ENCODE results near the gene AP1S3. TPM values are rescaled to one million over a fixed set of nuclear protein-coding genes. Genes with fewer than 3 reads are reported as not detected.

AP1S3 gene
- total RNA-seq, 1 experiment from 2014 or later: 17.4 TPM

- DNase-seq (ENCODE audit: low spot score): no peak
- POLR2A ChIA-PET: no interaction called here
- TF ChIP-seq FOXP1 (CRISPR knock-in tag; IDR thresholded peaks at IDR 0.05; ENCODE audit: borderline replicate concordance) (no peak), NR2C2 (CRISPR knock-in tag; IDR thresholded peaks at IDR 0.05) (no peak), SMAD4 (CRISPR knock-in tag; IDR thresholded peaks at IDR 0.05) (no peak), GRHL2 (CRISPR knock-in tag; IDR thresholded peaks at IDR 0.05; ENCODE audit: insufficient replicate concordance, severe bottlenecking) (no peak), ZNF317 (CRISPR knock-in tag; IDR thresholded peaks at IDR 0.05; ENCODE audit: borderline replicate concordance, low read depth) (no peak), RELA (CRISPR knock-in tag; IDR thresholded peaks at IDR 0.05; ENCODE audit: borderline replicate concordance) (no peak), IRF1 (CRISPR knock-in tag; IDR thresholded peaks at IDR 0.05) (no peak), FOXJ3 (CRISPR knock-in tag; IDR thresholded peaks at IDR 0.05; ENCODE audit: borderline replicate concordance) (no peak)
- TF ChIP-seq, protein P1, sequence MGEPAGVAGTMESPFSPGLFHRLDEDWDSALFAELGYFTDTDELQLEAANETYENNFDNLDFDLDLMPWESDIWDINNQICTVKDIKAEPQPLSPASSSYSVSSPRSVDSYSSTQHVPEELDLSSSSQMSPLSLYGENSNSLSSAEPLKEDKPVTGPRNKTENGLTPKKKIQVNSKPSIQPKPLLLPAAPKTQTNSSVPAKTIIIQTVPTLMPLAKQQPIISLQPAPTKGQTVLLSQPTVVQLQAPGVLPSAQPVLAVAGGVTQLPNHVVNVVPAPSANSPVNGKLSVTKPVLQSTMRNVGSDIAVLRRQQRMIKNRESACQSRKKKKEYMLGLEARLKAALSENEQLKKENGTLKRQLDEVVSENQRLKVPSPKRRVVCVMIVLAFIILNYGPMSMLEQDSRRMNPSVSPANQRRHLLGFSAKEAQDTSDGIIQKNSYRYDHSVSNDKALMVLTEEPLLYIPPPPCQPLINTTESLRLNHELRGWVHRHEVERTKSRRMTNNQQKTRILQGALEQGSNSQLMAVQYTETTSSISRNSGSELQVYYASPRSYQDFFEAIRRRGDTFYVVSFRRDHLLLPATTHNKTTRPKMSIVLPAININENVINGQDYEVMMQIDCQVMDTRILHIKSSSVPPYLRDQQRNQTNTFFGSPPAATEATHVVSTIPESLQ (CRISPR knock-in tag; IDR thresholded peaks at IDR 0.05): no peak
- Mint-ChIP-seq H3K36me3 (no peaks in the 10 kb centered on the region), H3K27ac (no peak overlapping the region), H3K4me1 (no peaks in the 10 kb centered on the region), H3K9me3 (peaks cover 9% of the 10 kb centered on the region), H3K27me3 (ENCODE audit: low read depth) (no peaks in the 10 kb centered on the region), H3K4me3 (no peak overlapping the region)
- CTCF ChIA-PET: no interaction called here
- ATAC-seq: no peak
These were observed 101.6 kb downstream of the AP1S3 start for GRCh38 chr2:223735659-223736244.

DNA sequence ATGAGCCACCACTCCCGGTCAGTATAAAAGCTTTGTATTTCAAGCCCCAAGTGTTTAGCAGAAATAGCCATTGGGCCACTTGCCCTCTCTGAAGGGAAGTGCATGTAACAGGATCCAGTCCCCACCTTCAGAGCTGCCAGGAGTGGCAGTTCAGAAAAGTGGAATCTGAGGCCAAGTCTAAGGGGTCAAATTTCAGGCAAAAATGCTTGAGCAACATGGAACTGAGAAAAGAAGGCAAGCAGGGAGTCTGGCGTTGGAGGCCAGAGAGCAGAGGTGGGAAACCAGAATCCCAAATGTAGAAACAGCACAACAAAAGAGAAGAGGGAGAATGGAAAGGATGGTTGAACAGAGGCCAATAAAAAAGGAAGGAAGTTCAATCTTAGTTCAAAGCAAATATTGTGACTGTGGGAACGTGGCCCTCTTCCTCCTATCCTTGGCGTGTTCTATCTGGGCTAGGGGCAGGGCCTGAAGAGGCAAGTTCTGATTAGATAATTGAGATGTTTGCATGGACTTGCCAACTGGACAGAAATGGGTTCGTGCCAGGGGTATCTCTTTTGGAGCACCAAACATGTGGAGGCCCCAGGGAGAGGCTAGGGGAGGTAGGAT is 102.2 kb downstream of the AP1S3 start:
- H3K27me3 Mint-ChIP-seq (ENCODE audit: low read depth): no peaks in the 10 kb centered on the region
- H3K9me3 Mint-ChIP-seq: peaks cover 9% of the 10 kb centered on the region
- ATAC-seq: no peak
- no peak for TF ChIP-seq RELA (CRISPR knock-in tag; IDR thresholded peaks at IDR 0.05; ENCODE audit: borderline replicate concordance)
- TF ChIP-seq TCF7 (CRISPR knock-in tag; IDR thresholded peaks at IDR 0.05; ENCODE audit: low read depth): no peak
- no peak for TF ChIP-seq FOXJ3 (CRISPR knock-in tag; IDR thresholded peaks at IDR 0.05; ENCODE audit: borderline replicate concordance)
- TF ChIP-seq CBFB (CRISPR knock-in tag; IDR thresholded peaks at IDR 0.05; ENCODE audit: low read depth): no peak
- no peak for TF ChIP-seq EMX1 (CRISPR knock-in tag; IDR thresholded peaks at IDR 0.05)
- TF ChIP-seq ZNF219 (CRISPR knock-in tag; IDR thresholded peaks at IDR 0.05; ENCODE audit: borderline replicate concordance): no peak
- TF ChIP-seq ZNF317 (CRISPR knock-in tag; IDR thresholded peaks at IDR 0.05; ENCODE audit: borderline replicate concordance, low read depth): no peak
- TF ChIP-seq, protein P2, sequence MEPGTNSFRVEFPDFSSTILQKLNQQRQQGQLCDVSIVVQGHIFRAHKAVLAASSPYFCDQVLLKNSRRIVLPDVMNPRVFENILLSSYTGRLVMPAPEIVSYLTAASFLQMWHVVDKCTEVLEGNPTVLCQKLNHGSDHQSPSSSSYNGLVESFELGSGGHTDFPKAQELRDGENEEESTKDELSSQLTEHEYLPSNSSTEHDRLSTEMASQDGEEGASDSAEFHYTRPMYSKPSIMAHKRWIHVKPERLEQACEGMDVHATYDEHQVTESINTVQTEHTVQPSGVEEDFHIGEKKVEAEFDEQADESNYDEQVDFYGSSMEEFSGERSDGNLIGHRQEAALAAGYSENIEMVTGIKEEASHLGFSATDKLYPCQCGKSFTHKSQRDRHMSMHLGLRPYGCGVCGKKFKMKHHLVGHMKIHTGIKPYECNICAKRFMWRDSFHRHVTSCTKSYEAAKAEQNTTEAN (CRISPR knock-in tag; IDR thresholded peaks at IDR 0.05): no peak
- TF ChIP-seq NFE2L1 (CRISPR knock-in tag; IDR thresholded peaks at IDR 0.05): no peak
- TF ChIP-seq, protein P3, sequence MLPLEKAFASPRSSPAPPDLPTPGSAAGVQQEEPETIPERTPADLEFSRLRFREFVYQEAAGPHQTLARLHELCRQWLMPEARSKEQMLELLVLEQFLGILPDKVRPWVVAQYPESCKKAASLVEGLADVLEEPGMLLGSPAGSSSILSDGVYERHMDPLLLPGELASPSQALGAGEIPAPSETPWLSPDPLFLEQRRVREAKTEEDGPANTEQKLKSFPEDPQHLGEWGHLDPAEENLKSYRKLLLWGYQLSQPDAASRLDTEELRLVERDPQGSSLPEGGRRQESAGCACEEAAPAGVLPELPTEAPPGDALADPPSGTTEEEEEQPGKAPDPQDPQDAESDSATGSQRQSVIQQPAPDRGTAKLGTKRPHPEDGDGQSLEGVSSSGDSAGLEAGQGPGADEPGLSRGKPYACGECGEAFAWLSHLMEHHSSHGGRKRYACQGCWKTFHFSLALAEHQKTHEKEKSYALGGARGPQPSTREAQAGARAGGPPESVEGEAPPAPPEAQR (CRISPR knock-in tag; IDR thresholded peaks at IDR 0.05): no peak
- ChIA-PET POLR2A (interaction anchor here (0.6 kb wide), 1 partner anchor 35 kb away, joined by 4 read pairs; no protein-coding TSS in a partner anchor), CTCF (no interaction called here)
- no peaks in the 10 kb centered on the region for H3K36me3 Mint-ChIP-seq
- H3K27ac Mint-ChIP-seq: no peak overlapping the region
- no peak overlapping the region for H3K4me3 Mint-ChIP-seq
- DNase-seq (ENCODE audit: low spot score): no peak
- no peaks in the 10 kb centered on the region for H3K4me1 Mint-ChIP-seq
